ENCODE data around the gene IRX4. TPM values are rescaled to one million over a fixed set of nuclear protein-coding genes. Genes with fewer than 3 reads are reported as not detected.

IRX4 gene
- total and polyA plus RNA-seq, 2 experiments from 2014 or later, result 208 to 308 TPM

DNA sequence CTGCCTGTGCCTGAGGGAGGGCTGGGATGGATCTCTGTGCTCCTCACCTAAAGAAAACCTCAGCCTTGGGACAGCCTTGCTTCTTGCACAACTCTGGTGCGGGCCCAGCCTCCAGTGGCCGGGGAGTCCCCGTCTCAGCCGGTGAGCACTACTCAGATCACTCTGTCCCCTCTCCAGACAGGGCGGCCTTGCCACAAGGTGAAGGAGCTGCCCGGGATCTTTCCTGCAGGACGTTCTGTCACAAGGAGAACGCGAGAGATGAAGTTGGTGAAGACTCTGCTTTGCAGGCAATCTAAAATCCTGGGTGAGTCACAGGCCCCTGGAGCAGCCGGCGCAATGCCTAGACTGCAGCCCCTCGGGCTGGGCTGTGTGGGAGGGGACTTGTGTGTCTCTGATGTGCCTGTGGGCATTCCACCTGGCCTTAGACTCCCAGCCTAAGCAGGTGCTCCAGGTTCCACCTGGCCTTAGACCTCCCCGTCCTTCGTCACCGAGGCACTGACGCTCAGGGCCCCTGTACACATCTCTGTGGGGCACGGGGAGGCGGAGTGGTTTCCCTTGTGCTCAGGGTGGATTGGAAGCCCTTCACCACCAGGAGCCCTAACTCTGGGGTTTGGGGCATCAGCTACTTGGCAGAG lies 15.2 kb upstream of the IRX4 start:
- no peaks in the 10 kb centered on the region for H3K27me3 ChIP-seq
- TF ChIP-seq, protein P1, sequence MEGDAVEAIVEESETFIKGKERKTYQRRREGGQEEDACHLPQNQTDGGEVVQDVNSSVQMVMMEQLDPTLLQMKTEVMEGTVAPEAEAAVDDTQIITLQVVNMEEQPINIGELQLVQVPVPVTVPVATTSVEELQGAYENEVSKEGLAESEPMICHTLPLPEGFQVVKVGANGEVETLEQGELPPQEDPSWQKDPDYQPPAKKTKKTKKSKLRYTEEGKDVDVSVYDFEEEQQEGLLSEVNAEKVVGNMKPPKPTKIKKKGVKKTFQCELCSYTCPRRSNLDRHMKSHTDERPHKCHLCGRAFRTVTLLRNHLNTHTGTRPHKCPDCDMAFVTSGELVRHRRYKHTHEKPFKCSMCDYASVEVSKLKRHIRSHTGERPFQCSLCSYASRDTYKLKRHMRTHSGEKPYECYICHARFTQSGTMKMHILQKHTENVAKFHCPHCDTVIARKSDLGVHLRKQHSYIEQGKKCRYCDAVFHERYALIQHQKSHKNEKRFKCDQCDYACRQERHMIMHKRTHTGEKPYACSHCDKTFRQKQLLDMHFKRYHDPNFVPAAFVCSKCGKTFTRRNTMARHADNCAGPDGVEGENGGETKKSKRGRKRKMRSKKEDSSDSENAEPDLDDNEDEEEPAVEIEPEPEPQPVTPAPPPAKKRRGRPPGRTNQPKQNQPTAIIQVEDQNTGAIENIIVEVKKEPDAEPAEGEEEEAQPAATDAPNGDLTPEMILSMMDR (IDR thresholded peaks at IDR 0.05; ENCODE audit: low read depth, low read length), result no peak

DNA sequence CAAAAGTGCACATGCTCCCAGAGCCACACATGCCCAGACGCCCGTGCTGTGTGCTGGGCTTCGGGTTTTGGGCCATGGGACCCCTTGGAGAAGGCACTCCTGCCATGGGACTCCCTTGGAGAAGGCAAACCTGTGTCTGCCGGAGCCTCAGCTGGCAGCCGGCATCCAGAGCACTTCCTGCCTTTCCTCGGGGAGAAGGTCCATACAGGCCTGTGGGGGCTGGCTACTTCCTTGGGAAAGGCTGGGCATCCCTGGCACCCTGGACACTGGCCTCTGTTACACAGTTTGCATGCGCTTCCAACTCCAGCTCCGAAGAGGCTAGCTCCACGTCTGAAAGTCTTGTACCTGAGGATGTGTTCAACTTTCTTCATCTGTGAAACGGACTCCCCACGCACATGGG lies 14.7 kb upstream of the IRX4 start:
- Histone ChIP-seq H3K36me3 (no peaks in the 10 kb centered on the region), H3K4me1 (ENCODE audit: low read depth) (peaks cover 4% of the 10 kb centered on the region), H3K27ac (no peak overlapping the region), H3K27me3 (peaks cover 1% of the 10 kb centered on the region), H3K9me3 (ENCODE audit: low read depth) (no peaks in the 10 kb centered on the region), H3K4me3 (no peak overlapping the region)
- TF ChIP-seq, protein P1 (IDR thresholded peaks at IDR 0.05; ENCODE audit: low read depth, low read length), result no peak
- DNase-seq (ENCODE audit: low read depth in 1 of 2, low spot score in 1 of 2), result no peak

More for the DNA sequence above, 15.2 kb upstream of the IRX4 start:
- H3K4me1 ChIP-seq (ENCODE audit: low read depth), result peaks cover 4% of the 10 kb centered on the region
- no peaks in the 10 kb centered on the region for H3K9me3 ChIP-seq (ENCODE audit: low read depth)
- no peak overlapping the region for H3K4me3 ChIP-seq
- H3K36me3 ChIP-seq, result no peaks in the 10 kb centered on the region
- DNase-seq (ENCODE audit: low read depth in 1 of 2, low spot score in 1 of 2), result no peak
- H3K27ac ChIP-seq, result no peak overlapping the region

DNA sequence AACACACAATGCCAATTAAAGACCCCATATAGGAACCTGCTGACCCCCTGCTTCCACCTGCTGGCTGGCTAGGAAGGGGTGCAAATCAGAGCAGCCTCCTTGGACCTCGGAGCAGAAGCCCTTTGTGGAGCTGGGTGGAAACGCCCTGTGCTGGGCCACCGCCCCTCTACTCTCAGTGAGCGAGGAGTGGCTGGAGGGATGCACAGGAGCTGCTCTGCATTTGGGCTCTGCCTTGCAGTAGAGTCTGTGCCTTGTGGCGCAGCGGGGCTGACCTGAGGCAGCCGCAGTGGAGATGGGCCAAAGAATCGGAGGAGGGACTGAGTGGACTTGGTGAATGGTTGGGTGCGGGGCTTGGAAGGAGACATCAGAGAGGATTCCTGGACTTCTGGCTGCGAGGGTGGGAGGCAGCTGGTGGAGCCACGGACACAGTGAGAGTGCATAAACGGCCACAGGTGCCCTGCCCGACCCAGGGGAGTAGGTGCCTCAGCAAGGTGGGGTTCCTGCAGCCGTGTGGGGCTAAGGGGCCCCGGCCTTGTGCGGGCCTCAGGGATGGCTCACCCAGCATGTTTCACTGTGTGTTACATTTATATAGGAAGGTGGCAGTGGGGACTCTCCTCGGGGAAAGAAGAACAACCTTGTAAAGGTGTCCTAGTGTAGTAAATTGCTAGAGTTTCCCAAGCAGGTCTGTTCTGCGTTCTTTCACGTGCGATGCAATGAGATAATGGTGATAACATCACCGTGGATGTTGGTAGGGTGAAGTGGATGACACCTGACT lies 14.1 kb upstream of the IRX4 start:
- Histone ChIP-seq H3K27ac (no peak overlapping the region), H3K4me1 (ENCODE audit: low read depth) (peaks cover 4% of the 10 kb centered on the region), H3K9me3 (ENCODE audit: low read depth) (no peaks in the 10 kb centered on the region), H3K36me3 (no peaks in the 10 kb centered on the region), H3K4me3 (no peak overlapping the region), H3K27me3 (peaks cover 6% of the 10 kb centered on the region)
- DNase-seq (ENCODE audit: low read depth in 1 of 2, low spot score in 1 of 2), result no peak
- TF ChIP-seq, protein P1 (IDR thresholded peaks at IDR 0.05; ENCODE audit: low read depth, low read length), result no peak

DNA sequence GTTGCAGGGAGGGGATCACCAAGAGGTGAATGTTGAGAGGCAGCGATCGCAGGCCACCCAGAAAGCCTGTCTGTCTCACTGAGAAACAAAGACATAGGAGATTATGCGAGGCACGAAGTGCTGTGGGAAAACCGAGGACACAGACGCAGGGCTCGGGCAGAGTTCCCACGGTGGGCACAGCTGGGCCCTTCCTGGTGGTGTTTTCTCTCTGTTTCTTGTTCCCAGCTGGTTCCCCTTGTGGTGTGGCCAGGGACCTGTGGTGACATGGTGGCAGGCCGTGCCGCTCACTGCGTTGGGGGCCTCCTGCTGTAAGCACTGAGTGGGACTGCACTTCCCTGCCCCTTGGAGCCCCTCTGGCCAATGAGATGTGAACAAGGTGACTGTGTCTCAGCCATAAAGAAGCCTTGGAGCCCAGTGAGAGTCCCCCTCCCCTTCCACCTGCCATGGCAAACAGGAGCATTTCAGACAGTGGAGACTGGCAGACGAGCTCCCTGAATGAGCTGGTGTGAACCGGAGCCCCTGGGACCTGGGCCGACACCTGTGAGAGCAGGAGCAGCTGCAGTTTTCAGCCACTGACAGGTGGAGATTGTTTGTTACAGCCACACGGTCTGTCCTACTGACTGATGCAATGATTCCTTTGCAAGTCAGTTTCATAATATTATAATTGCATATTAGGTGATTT lies 13.2 kb upstream of the IRX4 start:
- Histone ChIP-seq H3K4me1 (ENCODE audit: low read depth) (peaks cover 4% of the 10 kb centered on the region), H3K27me3 (peaks cover 7% of the 10 kb centered on the region), H3K4me3 (no peak overlapping the region), H3K27ac (no peak overlapping the region), H3K36me3 (no peaks in the 10 kb centered on the region), H3K9me3 (ENCODE audit: low read depth) (no peaks in the 10 kb centered on the region)
- no peak for DNase-seq (ENCODE audit: low read depth in 1 of 2, low spot score in 1 of 2)
- TF ChIP-seq, protein P1 (IDR thresholded peaks at IDR 0.05; ENCODE audit: low read depth, low read length), result no peak

DNA sequence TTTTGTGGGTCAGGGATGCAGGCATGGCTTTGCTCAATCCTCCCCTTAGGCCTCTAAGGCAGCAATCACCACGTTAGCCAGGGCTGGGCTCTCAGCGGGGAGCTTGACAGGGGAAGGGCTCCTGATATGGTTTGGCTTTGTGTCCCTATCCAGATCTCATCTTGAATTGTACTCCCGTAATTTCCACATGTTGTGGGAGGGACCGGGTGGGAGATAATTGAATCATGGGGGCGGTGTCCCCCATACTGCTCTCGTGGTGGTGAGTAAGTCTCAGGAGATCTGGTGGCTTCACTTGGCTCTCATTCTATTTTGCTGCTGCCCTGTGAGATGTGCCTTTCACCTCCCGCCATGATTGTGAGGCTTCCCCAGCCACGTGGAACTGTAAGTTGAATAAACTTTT lies 11.5 kb upstream of the IRX4 start:
- Histone ChIP-seq H3K36me3 (no peaks in the 10 kb centered on the region), H3K4me3 (no peak overlapping the region), H3K4me1 (ENCODE audit: low read depth) (peaks cover 4% of the 10 kb centered on the region), H3K27me3 (peaks cover 24% of the 10 kb centered on the region), H3K27ac (no peak overlapping the region), H3K9me3 (ENCODE audit: low read depth) (no peaks in the 10 kb centered on the region)
- TF ChIP-seq, protein P1 (IDR thresholded peaks at IDR 0.05; ENCODE audit: low read depth, low read length), result no peak
- DNase-seq (ENCODE audit: low read depth in 1 of 2, low spot score in 1 of 2), result no peak
